IPS DF 4.7 (cell line): ENCODE results near the gene CTDP1.

Experiments
- DNase-seq: peaks from one replicate; pipeline ENCODE4 v3.0.0-alpha.2; 2013; ENCODE audit warnings: low spot score; ENCODE audit errors: extremely low read depth

CTDP1 gene

GRCh38 chr18:79679552-79680099 lies at the start of gene CTDP1:
TSS of gene CTDP1 (plus strand) at chr18:79679803. CDS start at chr18:79679948, 145 bp downstream.
- DNase-seq: peak; percentile 33

- no peak for DNase-seq
These were observed 49.1 kb upstream of the CTDP1 start for GRCh38 chr18:79630281-79631095.

GRCh38 chr18:79631096-79631507 lies 48.5 kb upstream of the CTDP1 start:
- no peak for DNase-seq

GRCh38 chr18:79631761-79632446 lies 47.7 kb upstream of the CTDP1 start:
- no peak for DNase-seq

- DNase-seq: no peak
These were observed 46.8 kb upstream of the CTDP1 start for GRCh38 chr18:79632765-79633164.

- DNase-seq: no peak
These were observed 45.4 kb upstream of the CTDP1 start for GRCh38 chr18:79634186-79634585.

- no peak for DNase-seq
These were observed 44.8 kb upstream of the CTDP1 start for GRCh38 chr18:79634593-79635426.

GRCh38 chr18:79635427-79635726 lies 44.2 kb upstream of the CTDP1 start:
- DNase-seq: no peak

GRCh38 chr18:79637181-79637920 lies 42.3 kb upstream of the CTDP1 start:
- no peak for DNase-seq

- DNase-seq: no peak
These were observed 41.4 kb upstream of the CTDP1 start for GRCh38 chr18:79637921-79638909.

- no peak for DNase-seq
These were observed 40.4 kb upstream of the CTDP1 start for GRCh38 chr18:79639072-79639829.

GRCh38 chr18:79640064-79640672 lies 39.4 kb upstream of the CTDP1 start:
- no peak for DNase-seq

GRCh38 chr18:79640875-79641274 lies 38.7 kb upstream of the CTDP1 start:
- DNase-seq: no peak

- DNase-seq: no peak
These were observed 37.7 kb upstream of the CTDP1 start for GRCh38 chr18:79641722-79642497.

GRCh38 chr18:79642626-79643025 lies 37.0 kb upstream of the CTDP1 start:
- no peak for DNase-seq

GRCh38 chr18:79643054-79643984 lies 36.3 kb upstream of the CTDP1 start:
- DNase-seq: no peak
